Fibroblast of skin of right biceps (primary cell): Measurements from ENCODE around the gene EXPH5.
"Not testable (repeated sequence)": the region's sequence is repeated elsewhere in the genome, so short reads cannot be mapped to it uniquely, and the experiment has no call there.

Experiments
- DNase-seq: peaks from one replicate; pipeline ENCODE4 v3.0.0-alpha.2; 2013

The EXPH5 gene

GRCh38 chr11:108599978-108600377, 6.4 kb upstream of the EXPH5 start:
- no peak for DNase-seq

GRCh38 chr11:108597736-108598355, 4.3 kb upstream of the EXPH5 start:
- peak; percentile 18 for DNase-seq

- no peak for DNase-seq
These were observed 3.1 kb upstream of the EXPH5 start for GRCh38 chr11:108596701-108597100.

- DNase-seq: no peak
These were observed 411 bp upstream of the EXPH5 start for GRCh38 chr11:108593923-108594434.

DNA sequence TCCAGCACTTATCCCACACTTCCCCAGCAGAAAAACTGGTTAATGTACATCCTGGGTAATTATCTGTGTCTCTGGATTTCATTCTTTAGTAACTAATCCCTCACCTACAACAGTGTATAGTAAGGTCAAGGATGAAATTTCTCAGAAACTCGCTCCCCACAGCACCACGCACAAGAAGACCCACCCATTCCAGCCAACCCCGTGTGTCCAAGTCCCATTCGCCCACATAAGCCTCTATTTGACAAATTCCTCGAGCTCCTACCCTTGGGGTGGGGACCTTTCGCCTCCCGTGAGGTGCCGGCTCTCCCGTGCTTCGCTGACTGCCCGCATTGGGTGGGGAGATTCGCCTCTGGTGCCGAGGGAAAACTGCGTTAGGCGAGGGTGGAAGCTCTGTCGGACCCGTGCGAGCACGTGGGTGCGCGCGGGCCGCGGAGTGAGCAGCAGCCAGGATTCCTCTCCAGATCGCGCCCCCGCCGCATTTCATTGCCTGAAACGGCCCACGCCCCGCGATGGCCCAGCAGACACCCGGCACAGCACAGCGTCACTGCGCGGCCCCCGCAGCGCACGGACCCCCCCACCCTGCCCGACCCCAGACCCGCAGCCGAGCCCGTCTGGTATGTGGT, 866 bp downstream of the EXPH5 start:
- DNase-seq: peak; percentile 7

GRCh38 chr11:108591893-108592292, 1.7 kb downstream of the EXPH5 start:
- DNase-seq: no peak

- DNase-seq: no peak
These were observed 4.4 kb downstream of the EXPH5 start for GRCh38 chr11:108589136-108589535.

DNA sequence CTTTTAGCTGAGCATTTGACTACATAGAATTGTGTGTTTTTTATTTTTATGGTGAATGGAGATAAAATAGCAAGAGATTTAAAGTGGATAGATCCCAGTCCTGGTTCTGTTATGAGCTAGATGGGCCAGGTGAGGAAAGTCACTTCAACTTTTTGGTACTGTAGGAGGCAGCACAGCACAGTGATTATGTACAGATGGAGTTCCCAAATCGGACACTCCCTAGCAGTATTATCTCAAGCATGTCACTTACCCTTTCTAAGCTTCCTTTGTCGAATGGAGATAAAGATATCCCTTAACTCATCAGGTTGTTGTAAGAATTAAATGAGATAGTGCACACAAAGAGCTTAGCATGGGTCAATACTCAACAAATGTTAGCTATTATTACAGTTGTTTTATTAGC, 5.3 kb downstream of the EXPH5 start:
- DNase-seq: no peak

GRCh38 chr11:108587109-108587508, 6.5 kb downstream of the EXPH5 start:
- DNase-seq: no peak

DNA sequence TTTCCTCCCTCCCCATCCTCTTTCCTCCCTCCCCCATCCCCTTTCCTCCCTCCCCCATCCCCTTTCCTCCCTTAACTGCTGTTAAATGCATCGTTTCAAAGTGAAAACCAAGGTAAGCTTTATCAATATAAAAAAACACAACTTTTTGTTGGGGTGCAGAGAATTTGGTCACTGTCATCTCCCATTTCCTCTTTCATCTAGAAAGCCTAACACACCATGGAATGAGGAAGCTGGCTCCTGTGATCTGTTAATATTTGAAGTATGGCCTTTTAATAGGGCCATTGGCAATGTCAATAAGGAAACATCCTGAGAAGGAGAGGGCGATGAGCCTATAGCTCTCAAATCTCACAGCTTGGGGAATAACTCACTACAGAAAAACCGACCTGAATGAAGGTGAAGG, 7.0 kb downstream of the EXPH5 start:
- DNase-seq: no peak

DNA sequence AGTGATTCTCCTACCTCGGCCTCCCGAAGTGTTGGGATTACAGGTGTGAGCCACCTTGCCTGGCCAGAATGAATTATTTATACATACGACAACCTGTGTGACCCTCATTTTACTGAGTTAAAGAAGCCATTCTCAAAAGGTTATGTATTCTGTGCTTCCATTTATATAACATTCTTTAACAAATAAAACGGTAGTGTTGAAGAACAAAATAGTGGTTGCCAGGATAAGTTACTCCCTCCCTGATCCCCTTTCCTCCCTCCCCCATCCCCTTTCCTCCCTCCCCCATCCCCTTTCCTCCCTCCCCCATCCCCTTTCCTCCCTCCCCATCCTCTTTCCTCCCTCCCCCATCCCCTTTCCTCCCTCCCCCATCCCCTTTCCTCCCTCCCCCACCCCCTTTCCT, 7.4 kb downstream of the EXPH5 start:
- DNase-seq: not testable (repeated sequence)

GRCh38 chr11:108584973-108585372, 8.6 kb downstream of the EXPH5 start:
- no peak for DNase-seq

GRCh38 chr11:108580645-108581044, 12.9 kb downstream of the EXPH5 start:
- no peak for DNase-seq

GRCh38 chr11:108580043-108580442, 13.5 kb downstream of the EXPH5 start:
- no peak for DNase-seq

DNA sequence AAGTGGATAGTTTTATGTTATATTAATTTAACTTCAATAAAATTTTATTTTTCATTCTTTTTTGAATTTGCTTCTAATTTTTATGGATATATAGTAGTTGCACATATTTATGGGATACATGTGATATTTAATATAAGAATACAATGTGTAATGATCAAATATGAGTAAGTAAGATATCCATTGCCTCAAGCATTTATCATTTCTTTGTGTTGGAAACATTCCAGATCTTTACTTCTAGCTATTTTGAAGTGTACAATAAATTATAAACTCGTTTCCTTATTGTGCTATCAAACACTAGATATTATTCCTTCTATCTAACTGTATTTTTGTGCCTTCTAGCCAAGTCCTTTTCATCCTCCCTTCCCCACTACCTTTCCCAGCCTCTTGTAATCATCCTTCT, 17.0 kb downstream of the EXPH5 start:
- DNase-seq: no peak

DNA sequence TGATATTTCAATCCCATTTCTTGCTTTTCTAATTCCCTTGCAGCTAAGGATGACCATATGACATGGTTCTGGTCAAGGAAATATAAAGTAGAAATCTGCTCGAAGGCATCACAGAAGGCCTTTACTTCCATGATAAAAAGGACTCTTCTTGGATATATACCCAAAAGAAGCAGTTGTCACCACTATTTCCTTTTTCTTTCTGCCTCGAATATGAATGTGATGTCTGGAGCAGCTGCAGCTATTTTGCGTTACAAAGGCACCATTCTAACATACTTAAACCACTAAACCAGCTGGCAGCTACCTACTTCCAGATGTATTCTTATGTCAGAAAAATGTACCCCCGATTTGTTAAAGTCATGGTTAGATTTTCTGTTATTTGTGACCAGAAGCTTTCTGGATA, 18.9 kb downstream of the EXPH5 start:
- DNase-seq: no peak

- no peak for DNase-seq
These were observed 22.6 kb downstream of the EXPH5 start for GRCh38 chr11:108571001-108571400.

- no peak for DNase-seq
These were observed 23.7 kb downstream of the EXPH5 start for GRCh38 chr11:108569896-108570295.

GRCh38 chr11:108568195-108568858, 25.2 kb downstream of the EXPH5 start:
- no peak for DNase-seq

- no peak for DNase-seq
These were observed 27.9 kb downstream of the EXPH5 start for GRCh38 chr11:108565653-108566052.

DNA sequence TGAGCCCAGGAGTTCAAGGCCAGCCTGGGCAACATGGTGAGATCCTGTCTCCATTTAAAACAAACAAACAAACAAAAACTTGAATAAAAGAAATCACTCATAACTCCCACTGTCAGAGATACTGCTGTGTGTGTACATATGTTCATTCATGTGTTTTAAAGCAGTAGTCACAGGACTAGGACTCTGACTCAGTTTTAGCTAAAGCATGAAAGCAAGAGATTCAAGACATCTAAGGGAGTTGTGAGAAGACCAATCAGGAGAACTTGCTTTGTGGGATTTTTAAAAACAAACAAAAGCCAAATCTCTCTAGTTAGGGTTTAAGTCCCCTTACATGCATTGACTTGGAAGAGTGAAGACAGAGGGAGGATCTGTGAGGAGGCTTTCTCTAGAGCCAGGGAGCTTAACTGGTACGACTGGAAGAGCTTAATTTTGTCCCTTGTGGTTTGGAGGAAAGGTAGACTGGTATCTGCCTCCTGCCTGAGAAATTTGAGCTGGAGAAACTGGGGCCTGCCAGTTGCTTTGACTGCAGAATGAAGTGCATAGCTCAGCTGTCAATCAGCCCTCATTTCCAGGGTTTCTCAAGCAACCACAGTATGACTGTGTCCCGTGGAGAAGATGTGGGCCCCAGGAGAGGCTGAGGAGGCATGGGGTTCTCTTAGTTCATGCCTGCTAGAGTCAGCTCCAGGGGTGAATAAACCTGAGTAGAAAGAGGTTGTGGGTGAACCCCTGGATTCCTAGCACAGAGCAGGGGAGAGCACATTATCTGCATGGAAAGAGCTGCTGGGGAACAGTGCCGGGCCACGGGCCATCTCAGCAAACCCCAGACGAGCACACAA, 30.6 kb downstream of the EXPH5 start:
- DNase-seq: peak; percentile 20

DNA sequence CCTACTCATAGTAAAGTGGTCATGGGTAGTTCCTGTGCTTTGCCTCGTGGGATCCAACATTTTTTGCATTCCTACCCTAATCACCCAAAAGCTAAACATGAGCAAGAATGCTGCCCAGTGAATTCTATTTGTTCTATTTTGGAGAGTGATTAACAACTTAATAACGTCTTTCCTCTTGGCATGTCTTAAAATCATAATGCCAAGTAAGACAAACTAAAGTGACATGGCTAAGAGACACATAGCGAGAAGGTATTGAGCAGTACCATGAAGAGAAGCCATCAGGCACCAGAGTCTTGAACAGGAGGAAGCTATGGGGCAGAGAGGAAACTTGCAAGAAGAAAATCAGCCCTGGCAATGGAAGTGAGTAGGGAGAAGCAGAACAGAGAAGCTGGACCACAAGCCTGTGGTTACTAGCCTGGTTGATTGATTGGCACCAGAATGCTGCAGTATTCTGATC, 32.0 kb downstream of the EXPH5 start:
- DNase-seq: peak; percentile 77

DNA sequence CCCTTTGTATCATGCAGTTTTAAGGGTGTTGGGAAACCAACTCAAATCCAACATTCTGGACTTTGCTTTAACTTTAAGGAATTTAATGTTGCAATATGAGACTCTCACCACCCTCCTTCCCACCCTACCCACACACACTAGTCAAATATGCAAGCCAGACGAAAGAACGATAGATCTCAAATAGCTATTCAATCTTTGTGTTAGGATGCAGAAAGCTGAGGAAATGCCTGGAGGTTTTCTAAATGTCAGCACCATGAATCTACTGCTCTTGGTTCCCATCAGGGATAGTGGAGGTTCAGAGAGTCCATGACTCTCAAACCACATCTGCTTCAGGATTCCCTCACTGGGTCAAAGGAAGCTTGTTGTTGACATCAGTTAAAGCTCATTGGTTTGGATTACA, 33.7 kb downstream of the EXPH5 start:
- peak; percentile 94 for DNase-seq
